ENCODE results near the gene HCFC1.
A peak's percentile ranks its signal among the peaks of the same experiment; 100 is the strongest.

HCFC1 gene

DNA sequence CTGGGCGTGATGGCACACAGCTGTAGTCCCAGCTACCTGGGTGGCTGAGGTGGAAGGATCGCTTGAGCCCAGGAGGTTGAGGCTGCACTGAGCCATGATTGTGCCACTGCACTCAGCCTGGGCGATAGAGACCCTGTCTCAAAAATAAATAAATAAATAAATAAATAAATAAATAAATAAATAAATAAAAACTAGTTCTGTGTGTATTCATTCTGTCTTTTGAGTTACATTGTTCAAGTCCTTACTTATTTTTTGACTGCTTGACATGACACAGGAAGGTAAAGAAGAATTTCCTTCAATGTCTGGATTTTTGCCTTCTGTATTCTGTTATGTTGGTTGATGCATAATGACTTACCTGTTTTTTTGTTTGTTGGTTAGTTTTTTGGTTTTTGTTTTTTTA lies 34.6 kb downstream of the HCFC1 start:
- DNase-seq = no peak

DNA sequence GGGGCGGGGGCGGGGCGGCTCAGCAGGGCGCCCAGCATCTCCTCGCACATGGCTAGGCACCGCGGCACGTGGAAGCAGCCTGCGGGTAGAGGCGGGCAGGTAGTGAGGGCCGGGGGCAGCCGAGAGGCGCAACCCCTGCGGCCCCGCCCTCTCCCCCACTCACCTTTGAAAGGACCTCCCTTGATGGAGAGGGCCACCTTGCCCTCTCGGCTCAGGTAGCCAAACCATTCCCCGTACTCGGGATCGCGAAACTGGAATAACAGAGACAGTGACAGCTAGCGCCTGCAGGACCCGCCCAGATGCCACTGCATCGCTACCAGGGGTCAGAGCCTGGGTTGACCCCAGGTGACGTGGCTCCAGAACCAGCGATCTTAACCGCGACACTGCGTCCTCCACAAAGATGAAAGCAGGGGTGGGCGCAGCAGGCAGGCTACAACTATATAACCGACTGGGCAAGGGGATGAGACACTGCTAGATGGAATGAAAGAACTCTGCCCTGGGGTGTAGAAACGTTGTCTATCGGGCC lies 36.2 kb downstream of the HCFC1 start:
- peak in 1 of 2 experiments; percentile 32 for DNase-seq

DNA sequence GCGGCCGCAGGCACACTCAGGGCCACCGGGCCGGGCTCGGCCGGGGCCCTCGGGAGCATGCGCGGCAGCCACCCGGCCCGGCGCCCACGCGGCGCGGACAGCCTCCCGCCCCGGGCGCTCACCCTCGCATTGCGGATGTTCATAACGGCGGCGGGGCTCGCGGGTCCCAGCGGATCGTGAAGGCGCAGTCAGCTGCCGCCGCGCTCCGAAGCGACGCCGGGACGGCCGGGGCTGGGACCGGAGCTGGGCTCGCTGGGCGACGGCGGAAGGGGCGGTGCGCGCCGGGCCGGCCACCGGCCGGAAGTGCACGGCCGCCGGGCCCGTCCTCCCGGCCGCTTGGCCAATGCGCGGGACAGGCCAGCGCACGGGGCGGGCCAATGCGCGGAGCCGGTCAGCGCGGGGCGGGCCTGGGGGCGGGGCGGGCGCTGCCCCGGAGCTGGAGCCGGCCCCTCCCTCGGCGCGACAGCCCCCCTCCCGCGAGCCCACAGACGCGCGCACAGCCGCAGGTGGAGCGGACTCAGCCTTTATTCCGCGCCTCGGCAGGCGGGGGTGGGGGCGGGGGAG lies 36.8 kb downstream of the HCFC1 start, which contains the start of gene NAA10:
TSS of gene NAA10 (minus strand) at position 276 of the 564 bp plus-strand sequence. CDS start at position 143, 133 bp downstream.
- DNase-seq = peak in 1 of 2 experiments; percentile 46

DNA sequence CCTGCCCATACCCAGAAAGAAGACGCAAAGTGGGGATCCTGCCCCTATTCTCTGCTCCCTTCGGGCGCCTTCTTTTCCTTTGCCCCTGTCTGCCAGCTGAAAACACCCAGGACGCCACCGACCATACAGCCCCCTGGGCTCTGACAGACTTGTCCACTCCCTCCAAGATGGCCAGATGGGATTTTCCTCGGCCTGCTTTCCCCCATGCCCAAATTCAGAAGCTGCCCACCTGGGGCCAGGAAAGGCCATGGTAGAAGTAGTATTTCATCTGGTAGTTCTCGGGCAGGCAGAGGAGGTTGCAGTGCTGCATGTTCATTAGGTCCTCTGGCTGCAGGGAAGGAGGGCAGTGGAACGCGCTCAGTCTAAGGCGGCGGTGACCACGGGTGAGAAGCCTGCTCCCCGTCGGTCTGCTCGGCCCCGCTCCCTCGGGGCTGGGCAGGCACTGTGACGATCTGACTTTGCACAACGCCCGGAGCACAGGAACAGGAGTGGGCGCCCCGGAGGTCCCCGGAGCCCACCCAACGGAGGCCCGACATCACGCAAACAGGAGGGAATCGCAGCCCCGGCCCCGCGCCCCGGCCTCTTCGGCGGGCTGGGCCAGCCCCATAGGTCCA lies 37.4 kb downstream of the HCFC1 start:
- no peak for DNase-seq

DNA sequence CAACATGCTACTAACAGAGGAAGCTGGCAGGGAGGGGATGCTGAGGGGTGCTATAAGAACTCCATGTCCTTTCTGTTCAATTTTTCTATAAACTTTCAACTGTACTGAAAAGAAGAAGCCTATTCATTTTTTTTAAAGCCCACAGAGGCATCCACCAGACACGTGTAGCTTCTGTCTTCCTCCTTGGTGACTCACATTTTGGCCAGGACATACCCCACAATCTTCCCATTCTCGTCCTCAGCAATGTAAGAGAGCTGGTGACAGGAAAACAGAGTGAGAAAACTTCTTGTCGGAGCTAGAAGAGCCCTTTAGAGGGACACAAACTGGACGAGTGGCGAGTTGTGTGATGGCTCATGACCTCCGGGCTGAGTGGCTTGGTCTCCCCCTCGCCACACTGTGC lies 37.9 kb downstream of the HCFC1 start:
- no peak for DNase-seq

DNA sequence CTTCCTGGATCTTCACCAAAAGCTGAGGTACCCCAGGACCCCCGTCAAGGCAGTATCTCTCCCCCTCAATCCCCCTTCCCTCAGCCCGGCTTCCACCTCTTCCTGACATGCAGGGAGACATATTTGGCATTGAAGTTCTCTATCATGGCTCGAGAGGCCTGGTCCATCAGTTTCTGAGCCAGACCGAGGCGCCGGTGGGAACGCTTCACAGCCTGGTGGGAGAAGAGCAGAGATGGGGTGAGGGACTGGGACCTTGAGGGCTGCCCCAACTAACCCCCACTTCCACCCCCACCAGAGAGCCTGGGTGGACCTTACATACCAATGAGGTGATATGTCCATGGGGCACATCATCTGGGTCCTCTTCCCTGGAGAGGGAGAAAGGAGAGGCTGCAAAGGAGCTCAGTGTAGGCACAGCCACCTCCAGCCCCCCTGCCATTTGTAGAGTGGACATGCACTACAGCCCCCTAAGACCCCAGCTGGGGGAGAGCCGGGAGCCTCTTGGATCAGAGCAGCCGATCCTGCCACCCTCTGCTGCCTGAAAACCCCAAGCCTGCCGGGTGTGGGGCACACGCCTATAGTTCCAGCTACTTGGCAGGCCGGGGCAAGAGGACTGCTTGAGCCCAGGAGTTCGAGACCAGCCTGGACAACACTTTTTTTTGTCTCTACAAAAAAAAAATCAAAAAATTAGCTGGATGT lies 39.2 kb downstream of the HCFC1 start:
- no peak for DNase-seq

DNA sequence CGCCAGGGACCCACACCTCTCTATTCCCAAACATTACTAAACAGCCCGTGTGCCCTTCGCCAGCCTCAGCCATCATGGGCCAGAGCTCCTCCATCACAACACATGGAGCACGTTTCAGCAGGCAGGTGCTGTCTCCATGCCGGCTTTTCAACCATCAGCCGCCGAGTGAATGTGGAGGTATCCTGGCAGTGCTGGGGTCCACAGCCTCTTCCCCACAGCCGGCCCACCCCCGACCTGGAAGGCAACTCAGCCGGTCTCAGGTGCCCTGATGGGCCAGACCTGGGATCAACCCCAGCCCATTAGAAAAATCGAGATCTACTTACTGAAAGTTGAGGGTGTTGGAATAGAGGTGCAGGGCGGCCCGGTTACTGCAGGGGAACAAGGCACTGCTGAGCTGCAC lies 39.9 kb downstream of the HCFC1 start:
- DNase-seq = no peak

DNA sequence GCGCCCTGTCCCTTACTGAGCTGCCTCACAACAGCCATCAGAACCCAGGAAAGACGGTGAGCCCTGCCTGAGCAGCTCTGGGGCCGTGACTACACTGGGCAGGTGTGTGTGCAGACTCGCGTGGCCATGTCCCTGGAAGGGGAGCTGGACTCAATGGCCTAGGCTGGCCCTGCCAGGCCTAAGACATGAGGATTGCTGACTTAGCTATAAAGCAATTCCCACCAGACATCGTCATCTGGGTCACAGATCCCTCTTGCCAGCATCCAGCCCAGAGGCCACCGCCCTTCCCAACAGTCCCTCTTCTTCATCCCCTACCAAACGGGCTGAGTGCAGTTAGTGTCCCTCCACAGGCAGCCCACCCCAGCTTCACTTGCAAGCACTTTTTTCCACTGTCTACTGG lies 40.5 kb downstream of the HCFC1 start:
- DNase-seq = no peak

DNA sequence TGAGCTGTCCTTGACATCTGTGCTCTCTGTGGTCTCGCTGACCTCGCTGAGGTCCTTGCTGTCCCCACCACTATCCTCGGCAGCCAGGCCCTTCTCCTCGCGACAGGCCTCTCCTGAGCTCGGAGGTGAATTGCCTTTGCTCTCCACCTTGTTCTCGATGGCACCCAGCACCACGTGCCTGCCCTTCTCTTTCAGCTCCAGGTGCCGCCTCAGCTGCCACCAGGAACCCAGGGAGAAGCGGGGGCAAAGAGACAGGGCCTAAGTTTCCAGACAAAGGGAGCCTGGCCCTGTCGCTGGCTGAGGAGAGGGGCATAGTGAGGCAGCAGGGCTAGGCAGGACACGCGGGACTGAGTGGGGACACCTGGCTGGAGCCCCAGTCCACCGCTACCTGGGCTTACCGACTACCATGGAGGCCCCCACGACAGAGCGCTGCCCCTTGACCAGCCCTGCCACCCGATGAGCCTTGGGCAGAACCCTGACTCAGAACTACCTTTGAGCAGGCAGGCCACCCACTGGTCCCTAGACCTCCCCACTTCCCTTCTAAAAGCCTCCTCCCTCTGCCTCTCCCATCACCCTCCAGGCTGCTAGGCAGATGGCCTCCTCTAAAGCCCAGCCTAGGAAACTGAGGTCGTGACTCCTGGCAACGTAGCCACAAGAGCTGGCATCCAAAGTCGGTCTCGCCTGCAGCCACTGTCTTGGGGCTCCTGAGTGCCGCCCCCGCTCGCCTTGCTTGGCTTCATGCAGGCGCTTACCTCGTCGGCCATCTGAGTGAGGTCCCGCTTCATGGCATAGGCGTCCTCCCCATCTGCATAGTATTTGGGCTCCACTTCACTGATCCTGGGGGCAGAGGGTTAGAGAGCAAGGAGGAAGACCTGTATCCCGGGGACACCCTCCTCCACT lies 41.4 kb downstream of the HCFC1 start:
- DNase-seq = no peak

DNA sequence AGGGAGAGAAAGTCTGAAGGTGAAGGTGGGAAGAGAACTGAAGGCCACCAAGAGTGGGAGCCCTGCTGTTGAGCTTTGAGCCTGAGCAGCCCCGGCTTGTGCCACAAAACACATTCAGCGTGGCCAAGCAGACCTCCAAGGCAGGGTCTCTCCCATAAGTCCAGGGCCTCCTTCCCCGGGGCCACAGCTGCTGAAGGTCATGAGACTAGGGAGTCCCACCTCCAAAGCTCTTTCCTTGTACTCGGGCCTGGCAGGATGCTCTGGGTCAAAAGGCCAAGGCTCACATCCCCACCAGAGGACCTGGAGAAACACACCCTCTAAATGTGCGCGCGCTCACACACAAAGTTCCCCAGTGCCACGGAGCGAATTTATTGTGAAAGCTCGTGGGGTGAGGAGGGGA lies 42.0 kb downstream of the HCFC1 start:
- no peak for DNase-seq

DNA sequence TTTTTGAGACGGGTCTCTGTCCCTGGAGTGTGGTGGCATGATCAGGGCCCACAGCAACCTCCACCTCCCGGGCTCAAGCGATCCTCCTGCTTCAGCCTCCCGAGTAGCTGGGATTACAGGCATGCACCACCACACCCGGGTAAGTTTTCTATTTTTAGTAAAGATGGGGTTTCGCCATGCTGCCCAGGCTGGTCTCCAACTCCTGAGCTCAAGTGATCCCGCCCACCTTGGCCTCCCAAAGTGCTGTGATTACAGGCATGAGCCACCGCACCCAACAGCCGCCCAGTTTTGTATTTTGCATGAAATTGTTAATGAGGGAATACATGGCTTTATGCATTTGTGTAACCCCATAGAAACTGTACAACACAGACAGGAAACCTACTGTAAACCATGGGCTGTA lies 42.8 kb downstream of the HCFC1 start:
- DNase-seq = no peak

DNA sequence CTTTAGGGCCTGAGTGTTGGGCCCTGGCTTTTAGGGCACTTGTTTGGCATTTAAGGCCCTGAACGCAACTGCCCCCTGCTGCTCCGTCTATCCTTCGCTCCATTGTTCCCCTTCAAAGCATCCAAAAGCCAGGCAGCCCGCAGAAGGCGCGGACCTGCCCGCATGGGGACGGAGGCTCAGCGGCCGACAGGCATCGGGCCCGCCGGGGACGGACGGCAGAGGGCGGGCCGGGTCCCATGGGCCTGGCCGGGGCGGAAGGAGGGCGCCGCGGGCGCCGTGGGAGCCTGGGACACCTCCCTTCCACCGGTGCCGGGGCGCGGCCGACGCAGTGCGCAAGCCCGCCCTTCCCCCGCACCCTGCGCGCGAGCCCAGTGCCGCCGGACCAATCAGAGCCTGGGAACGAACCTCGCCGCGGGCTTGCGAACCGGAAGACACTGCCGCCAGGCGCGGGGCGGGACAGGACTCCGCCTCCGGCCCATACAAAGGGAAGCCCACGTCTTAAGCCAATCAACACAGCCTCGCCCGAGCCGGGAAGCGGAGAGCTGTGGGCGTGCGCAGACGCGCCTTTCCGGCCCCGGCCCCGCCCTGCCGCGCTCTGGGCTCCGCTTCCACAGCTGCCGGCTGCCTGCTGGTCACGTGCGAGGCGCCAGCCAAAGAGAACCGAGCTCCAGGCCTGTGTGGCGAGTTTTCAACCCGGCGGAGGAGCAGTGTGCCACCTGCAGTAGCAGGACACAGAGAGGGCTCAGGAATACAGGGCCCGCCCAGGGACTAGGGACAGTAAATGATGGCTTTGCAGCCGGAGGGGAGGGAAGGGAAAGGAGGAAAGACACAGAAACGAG lies 43.5 kb downstream of the HCFC1 start:
- DNase-seq = peak; percentile 85 to 89

DNA sequence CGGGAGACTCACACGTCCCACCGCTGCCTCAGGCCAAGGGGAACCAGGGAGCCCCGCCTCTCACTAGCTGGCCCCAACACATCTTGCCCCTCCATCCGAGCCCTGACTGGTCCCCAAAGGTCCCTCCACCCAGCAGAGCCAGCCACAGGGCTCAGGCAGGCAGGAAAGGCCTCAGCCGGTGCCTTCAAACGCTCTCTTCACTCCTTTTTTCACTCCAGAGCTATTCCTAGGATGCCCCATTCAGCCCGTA lies 44.0 kb downstream of the HCFC1 start:
- DNase-seq = no peak

DNA sequence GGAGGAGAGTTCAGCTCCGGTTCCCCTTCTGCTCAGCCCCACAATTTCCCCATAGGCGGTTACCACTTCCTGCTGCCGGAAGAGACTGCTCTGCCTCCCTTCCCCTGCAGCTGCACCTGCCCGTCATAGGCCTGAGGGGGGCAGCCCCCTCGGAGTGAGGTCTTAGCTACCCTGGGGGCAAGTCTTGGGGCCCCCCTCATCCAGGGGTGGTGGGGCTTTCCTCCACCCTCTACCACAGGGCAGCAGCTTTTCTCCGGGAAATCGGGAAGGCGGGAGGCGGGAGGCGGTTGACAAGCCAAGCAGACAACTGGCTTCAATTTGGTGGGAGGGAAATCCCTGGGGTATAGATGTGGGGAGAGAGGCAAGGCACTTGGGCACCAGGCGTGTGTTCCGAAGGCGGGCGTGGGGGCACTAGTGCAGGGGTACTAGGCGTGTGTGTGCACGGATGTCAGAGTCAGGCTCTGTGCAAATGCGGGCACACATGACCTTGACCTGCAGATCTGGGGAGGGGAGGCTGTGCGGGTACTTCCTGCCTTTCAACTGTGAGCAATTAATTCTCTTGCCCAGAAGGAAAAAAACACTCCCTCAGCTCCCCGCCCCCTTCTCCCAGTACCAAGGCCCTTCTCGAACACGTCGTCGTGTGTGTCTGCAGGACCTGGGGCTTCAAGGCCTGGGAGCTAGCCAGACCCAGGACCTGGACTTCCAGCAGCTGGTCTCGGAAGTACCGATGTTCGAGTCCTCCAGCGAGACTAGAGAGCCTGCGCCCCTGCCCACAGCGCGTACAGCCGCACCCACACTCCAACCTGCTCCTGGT lies 44.6 kb downstream of the HCFC1 start:
- DNase-seq = peak; percentile 51 to 60

DNA sequence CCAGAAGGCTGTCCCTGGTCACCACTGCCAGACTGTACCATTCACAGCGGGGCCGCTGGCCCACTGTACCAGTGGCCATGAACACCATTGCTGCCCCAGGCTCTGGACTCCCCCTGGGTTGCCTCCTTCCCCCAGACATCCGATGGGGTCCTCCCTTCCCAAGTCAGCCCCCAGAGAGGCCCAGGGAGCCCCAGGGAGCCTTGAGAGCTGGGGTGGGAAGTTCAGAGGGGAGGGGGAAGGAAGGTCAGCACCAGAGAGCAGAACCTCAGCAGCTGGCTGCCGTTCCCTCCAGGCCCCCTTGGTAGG lies 45.1 kb downstream of the HCFC1 start:
- no peak for DNase-seq

DNA sequence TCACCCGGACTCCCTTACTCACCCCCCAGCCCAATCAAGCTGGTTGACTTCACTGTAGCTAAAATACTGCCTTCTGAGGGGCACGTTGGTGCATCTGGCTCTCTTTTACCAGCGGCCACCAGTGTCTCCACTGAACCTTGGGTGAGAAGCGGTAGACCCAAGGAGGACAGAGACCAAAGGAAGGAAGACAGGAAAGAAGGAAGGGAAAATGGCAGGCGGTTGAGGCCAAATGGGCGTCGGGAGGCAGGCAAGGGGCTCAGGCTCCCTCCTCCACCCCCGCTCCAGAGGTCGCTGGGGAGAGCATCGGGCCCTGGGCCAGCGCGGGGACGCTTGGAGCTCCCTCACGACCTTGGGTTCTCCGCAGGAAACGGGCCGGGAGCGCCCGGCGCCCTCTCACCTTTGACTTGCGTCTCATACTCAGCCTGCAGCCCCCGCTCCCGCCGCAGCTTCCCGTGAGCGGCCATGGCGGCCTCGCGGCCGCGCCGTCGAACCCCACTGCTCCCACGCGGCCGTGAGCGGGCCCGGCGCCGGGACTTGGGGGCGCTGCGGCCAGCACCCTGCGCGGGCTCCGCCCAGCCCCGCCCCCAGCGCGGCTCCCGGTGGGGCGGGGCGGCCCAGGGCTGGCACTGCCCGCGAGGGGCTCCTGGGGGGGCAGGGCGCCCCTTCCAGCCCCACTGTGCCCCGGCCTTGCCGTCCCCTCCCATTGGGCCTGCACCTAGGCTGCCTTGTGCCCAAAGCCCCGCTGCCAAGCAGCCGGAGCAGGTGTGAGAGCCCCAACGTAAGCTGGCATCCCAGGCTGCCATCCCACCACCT lies 45.7 kb downstream of the HCFC1 start, which contains the start of gene ARHGAP4:
TSS of gene ARHGAP4 (minus strand) at position 526 of the 813 bp plus-strand sequence. CDS start at position 464, 62 bp downstream.
- DNase-seq = peak in 1 of 2 experiments; percentile 27

DNA sequence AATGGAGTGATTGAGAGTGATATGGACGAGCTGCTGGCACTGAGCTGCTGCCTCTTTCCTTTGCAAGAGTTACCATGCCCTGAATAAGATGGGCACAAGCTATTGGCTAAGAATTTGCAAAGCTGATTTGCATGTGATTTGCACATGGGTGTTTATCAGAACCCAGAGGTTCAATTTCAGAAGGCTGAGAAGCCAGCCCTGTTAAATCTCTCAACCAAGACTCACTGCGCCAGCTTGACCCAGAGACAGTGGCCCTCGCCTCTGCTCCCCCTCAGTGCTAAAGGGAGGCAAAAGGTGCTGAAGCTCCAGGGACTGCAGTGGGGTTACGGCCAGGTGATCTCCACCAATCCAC lies 46.3 kb downstream of the HCFC1 start:
- DNase-seq = no peak

DNA sequence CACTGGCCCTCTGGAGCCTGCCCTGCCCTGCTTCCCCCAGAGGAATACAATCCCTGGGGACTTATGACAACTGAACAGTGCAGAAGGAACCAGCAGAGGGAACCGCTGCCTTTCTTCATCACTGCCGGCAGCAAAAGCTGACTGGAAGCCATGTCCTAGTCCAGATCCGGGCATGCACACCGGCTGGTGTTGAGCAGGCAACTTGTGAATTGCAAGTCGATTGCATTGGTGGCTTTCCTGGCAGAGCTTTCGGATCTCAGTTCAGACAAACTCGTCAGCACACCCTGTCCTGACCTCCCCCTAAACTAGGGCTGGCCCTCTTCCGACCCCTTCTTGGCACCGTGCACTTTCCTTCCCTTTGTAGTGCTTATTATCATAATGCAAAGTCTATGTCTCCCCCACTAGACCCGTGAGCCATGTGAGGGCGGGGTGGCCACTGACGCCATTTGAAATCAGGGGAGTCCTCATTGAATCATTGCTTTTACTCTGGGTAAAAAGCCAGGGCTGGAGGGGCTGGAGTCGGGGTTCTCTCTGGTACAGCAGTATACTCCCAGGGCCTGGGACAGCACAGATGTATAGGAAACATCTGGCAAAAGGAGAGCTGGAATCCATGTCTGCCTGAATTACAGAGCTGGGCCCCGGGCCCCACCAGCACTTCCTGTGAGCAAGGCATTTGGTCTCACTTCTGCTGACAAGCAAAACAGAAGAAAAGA lies 47.3 kb downstream of the HCFC1 start:
- DNase-seq = peak in 1 of 2 experiments; percentile 24

DNA sequence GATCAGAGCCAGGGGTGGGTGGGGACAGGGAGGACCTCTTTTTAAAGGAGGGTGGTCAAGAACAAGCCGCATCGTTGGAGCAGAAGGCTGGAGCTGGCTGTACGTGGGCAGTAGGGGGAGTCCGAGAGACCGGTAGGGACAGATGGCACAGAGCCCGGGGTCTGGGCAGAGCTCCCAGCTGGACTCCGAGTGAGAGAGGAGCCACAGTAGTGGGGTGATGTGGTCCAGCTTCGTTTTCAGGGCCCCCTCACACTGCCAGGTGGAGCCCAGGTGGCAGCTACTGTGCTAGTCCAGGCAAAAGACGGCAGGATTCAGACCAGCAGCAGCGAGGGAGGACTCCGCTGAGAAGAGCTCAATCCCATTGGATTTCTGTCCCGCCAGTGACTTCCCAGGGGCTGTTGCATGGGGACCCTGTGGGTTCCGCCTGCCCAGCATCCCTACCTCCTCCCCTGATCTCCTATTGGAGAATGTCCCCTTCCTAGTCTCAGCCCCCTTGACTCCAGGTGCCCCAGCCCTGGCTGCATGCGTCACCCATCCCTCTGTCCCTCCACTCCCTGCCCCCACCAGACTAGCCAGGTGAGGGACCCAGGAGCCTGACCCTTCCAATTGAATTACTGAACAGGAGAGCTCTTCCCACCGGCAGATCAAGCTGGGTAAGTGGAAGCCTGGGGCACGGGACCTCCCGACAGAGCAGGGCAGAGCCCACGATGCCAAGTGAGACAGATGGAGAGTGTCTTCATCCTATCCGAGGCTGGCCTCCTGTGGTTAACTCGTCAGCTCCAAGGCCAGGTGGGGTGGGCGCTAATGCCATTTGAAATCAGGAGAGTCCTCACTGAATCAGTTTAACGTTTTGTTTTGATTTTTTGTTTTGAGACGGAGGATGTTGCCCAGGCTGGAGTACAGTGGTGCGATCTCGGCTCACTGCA lies 48.4 kb downstream of the HCFC1 start:
- no peak for DNase-seq
